HCT116 (cell line): Measurements from ENCODE around the gene TRPC4. TPM values are rescaled to one million over a fixed set of nuclear protein-coding genes. Genes with fewer than 3 reads are reported as not detected.

Experiments
- ATAC-seq: fragments of 200-7000 bp; cut with Tn5 transposase; 2 replicates; pipeline ENCODE4 v1.9.1; 2020; ENCODE audit warnings: mild to moderate bottlenecking, moderate library complexity
- BruUV-seq: library from RNA; stranded (reverse); fragments of 400-500 nt; replicated peaks from 2 replicates; lab custom pipeline; 2021; lab: Mats Ljungman, UMichigan
- CTCF ChIA-PET: fragments of 300-600 bp; sonication (Branson Sonifier 250); formaldehyde crosslinking; loops from one replicate; lab custom pipeline; 2021; ENCODE audit warnings: antibody characterized with exemption; lab: Charles Lee
- POLR2A ChIA-PET: fragments of 300-600, 350-600 bp; sonication (Branson Sonifier 250); formaldehyde crosslinking; loops from one replicate; lab custom pipeline; 2021; ENCODE audit warnings: antibody characterized with exemption; lab: Charles Lee
- RAD21 ChIA-PET, 2 experiments: fragments of 300-600 bp; sonication (Branson Sonifier 250); formaldehyde crosslinking; loops; one replicate each; lab custom pipeline; 2023; ENCODE audit warnings: low total read pairs in 2 of 2; ENCODE audit not compliant: uncharacterized antibody in 2 of 2, unreplicated experiment in 2 of 2, low non-redundant PET in 1 of 2; lab: Charles Lee
- DNase-seq: peaks from one replicate; pipeline ENCODE4 v3.0.0-alpha.2; 2010; ENCODE audit warnings: low read depth, low spot score
- H2AFZ ChIP-seq: fragments of 200-600 bp; shearing (Covaris generic), sonication (generic); 2 replicates; pipeline ENCODE4 v1.6.1; 2017; ENCODE audit warnings: low read depth, mixed run types, mixed read lengths, antibody characterized with exemption, low read length; ENCODE audit not compliant: poor library complexity, severe bottlenecking
- H3K27ac ChIP-seq: 2 replicates; pipeline ENCODE4 v1.5.1; 2012; ENCODE audit warnings: low read depth, low read length
- H3K27me3 ChIP-seq: fragments of 200-600 bp; sonication (generic); 2 replicates; pipeline ENCODE4 v1.6.1; 2016; ENCODE audit warnings: mixed run types, low read length, mixed read lengths; ENCODE audit not compliant: insufficient read depth
- H3K36me3 ChIP-seq, 2 experiments: fragments of 200-500 bp in 1 of 2; fragments of 200-600 bp in 1 of 2; sonication (Bioruptor generic) in 1 of 2; sonication (generic) in 1 of 2; 2 replicates each; pipeline versions ENCODE4 v1.5.1 to v1.6.1; 2014 to 2016; ENCODE audit warnings: low read length in 2 of 2, inconsistent platforms in 1 of 2, mixed read lengths in 1 of 2, mixed run types in 1 of 2; ENCODE audit not compliant: insufficient read depth in 2 of 2, control insufficient read depth in 1 of 2
- H3K4me1 ChIP-seq, 2 experiments: fragments of 200-600 bp in 1 of 2; sonication (generic) in 1 of 2; 2 replicates each; pipeline versions ENCODE4 v1.5.1 to v1.6.1; 2012 to 2017; ENCODE audit warnings: low read length in 2 of 2, inconsistent platforms in 1 of 2, mild to moderate bottlenecking in 1 of 2, mixed read lengths in 1 of 2, mixed run types in 1 of 2, moderate library complexity in 1 of 2; ENCODE audit not compliant: insufficient read depth in 2 of 2, control insufficient read depth in 1 of 2
- H3K4me2 ChIP-seq: fragments of 200-600 bp; sonication (generic); 2 replicates; pipeline ENCODE4 v1.6.1; 2017; ENCODE audit warnings: mixed run types, low read length, mixed read lengths
- H3K4me3 ChIP-seq, 2 experiments: fragments of 200-600 bp in 1 of 2; sonication (generic) in 1 of 2; replicated peaks in 1 of 2; 2 replicates each; pipeline ENCODE4 v1.5.1; 2011 to 2016; ENCODE audit warnings: low read length in 2 of 2, control low read depth in 1 of 2, low read depth in 1 of 2, mild to moderate bottlenecking in 1 of 2, mixed read lengths in 1 of 2, mixed run types in 1 of 2
- H3K79me2 ChIP-seq: fragments of 200-600 bp; sonication (generic); 2 replicates; pipeline ENCODE4 v1.6.1; 2017; ENCODE audit warnings: mild to moderate bottlenecking, mixed run types, low read length, moderate library complexity, mixed read lengths; ENCODE audit not compliant: insufficient read depth
- H3K9ac ChIP-seq: fragments of 200-600 bp; sonication (generic); 2 replicates; pipeline ENCODE4 v1.6.1; 2016; ENCODE audit warnings: low read length, mixed read lengths
- H3K9me2 ChIP-seq: fragments of 200-600 bp; sonication (generic), shearing (Covaris generic); 2 replicates; pipeline ENCODE4 v1.6.1; 2017; ENCODE audit warnings: mixed run types, mild to moderate bottlenecking, moderate library complexity; ENCODE audit not compliant: insufficient read depth
- H3K9me3 ChIP-seq, 2 experiments: fragments of 200-500 bp in 1 of 2; fragments of 200-600 bp in 1 of 2; sonication (Bioruptor generic) in 1 of 2; sonication (generic) in 1 of 2; 2 replicates each; pipeline ENCODE4 v1.6.1; 2014 to 2017; ENCODE audit warnings: low read length in 2 of 2, mixed read lengths in 2 of 2, inconsistent platforms in 1 of 2, low read depth in 1 of 2, mild to moderate bottlenecking in 1 of 2, mixed run types in 1 of 2, moderate library complexity in 1 of 2; ENCODE audit not compliant: control insufficient read depth in 1 of 2, insufficient read depth in 1 of 2
- H4K20me1 ChIP-seq: fragments of 200-600 bp; sonication (generic), shearing (Covaris generic); 2 replicates; pipeline ENCODE4 v1.6.1; 2017; ENCODE audit warnings: mixed run types, mild to moderate bottlenecking, moderate library complexity; ENCODE audit not compliant: insufficient read depth
- CTCF ChIP-seq, 3 experiments: fragments of 200-600 bp in 1 of 3; sonication (generic) in 1 of 3; IDR thresholded peaks in 2 of 3; conservative IDR thresholded peaks in 1 of 3; 2 replicates each; pipeline ENCODE4 v1.5.1; 2012 to 2017; ENCODE audit warnings: low read depth in 2 of 3, low read length in 2 of 3, antibody characterized with exemption in 1 of 3, borderline replicate concordance in 1 of 3, control low read depth in 1 of 3, mild to moderate bottlenecking in 1 of 3, mixed read lengths in 1 of 3, mixed run types in 1 of 3, moderate library complexity in 1 of 3; ENCODE audit not compliant: insufficient read depth in 1 of 3
- EGR1 ChIP-seq: IDR thresholded peaks from 2 replicates; pipeline ENCODE4 v1.6.1; 2012; ENCODE audit warnings: low read depth
- ELF1 ChIP-seq: IDR thresholded peaks from 2 replicates; pipeline ENCODE4 v1.6.1; 2012; ENCODE audit warnings: low read depth, borderline replicate concordance
- EZH2 ChIP-seq: fragments of 200-600 bp; sonication (generic); IDR thresholded peaks from 2 replicates; pipeline ENCODE4 v1.6.1; 2017; ENCODE audit warnings: antibody characterized with exemption, mixed run types
- JUND ChIP-seq: IDR thresholded peaks from 2 replicates; pipeline ENCODE4 v1.6.1; 2012
- POLR2AphosphoS5 ChIP-seq: IDR thresholded peaks from 2 replicates; pipeline ENCODE4 v1.6.1; 2011; ENCODE audit warnings: mild to moderate bottlenecking, low read depth, low read length, moderate library complexity
- SIN3A ChIP-seq: IDR thresholded peaks from 2 replicates; pipeline ENCODE4 v1.6.1; 2012; ENCODE audit warnings: low read depth
- TCF7L2 ChIP-seq: IDR thresholded peaks from 2 replicates; pipeline ENCODE4 v1.7.0; 2011; ENCODE audit warnings: borderline replicate concordance, inconsistent platforms; ENCODE audit not compliant: insufficient read depth, insufficient read length; ENCODE audit errors: extremely low read depth
- ZBTB33 ChIP-seq: IDR thresholded peaks from 2 replicates; pipeline ENCODE4 v1.6.1; 2011; ENCODE audit warnings: mild to moderate bottlenecking, low read length, moderate library complexity; ENCODE audit not compliant: insufficient replicate concordance; ENCODE audit errors: extremely low read depth
- ZFX ChIP-seq: fragments of 450-650 bp; IDR thresholded peaks from 2 replicates; pipeline ENCODE4 v1.6.1; 2017
- intact Hi-C: fragments of 100-400 bp; cut with micrococcal nuclease; formaldehyde crosslinking; loops from 2 replicates; pipeline ENCODE4 v1.10.0; 2022
- total RNA-seq: library from RNA; stranded (reverse); gene quantifications from one replicate; pipeline ENCODE4 v1.2.1, GENCODE V29; 2021; ENCODE audit not compliant: unreplicated experiment
- TF ChIP-seq, protein P1 (sequence below): IDR thresholded peaks from 2 replicates; pipeline ENCODE4 v1.6.1; 2012
- TF ChIP-seq, protein P2 (sequence below): IDR thresholded peaks from 2 replicates; pipeline ENCODE4 v1.6.1; 2012; ENCODE audit warnings: low read depth

The TRPC4 gene
- total RNA-seq, 1 experiment from 2014 or later = not detected

- no TSS peak for BruUV-seq
- Histone ChIP-seq H4K20me1 (no peaks in the 10 kb centered on the region), H3K9ac (no peak overlapping the region), H3K27me3 (no peaks in the 10 kb centered on the region), H3K9me2 (no peaks in the 10 kb centered on the region), H3K4me2 (no peak overlapping the region), H2AFZ (no peak overlapping the region), H3K36me3 (no peaks in the 10 kb centered on the region), H3K4me3 (no peak overlapping the region)
- POLR2A ChIA-PET = no interaction called here
- DNase-seq (no peak), ATAC-seq (no peak)
- RAD21 ChIA-PET = no interaction called here
- CTCF ChIA-PET = no interaction called here
- intact Hi-C loops = no loop called here
- no peak for TF ChIP-seq SIN3A
- no peak for TF ChIP-seq CTCF (IDR thresholded peaks at IDR 0.05 in 2 of 3, conservative IDR thresholded peaks at IDR 0.05 in 1 of 3; ENCODE audit: borderline replicate concordance in 1 of 3, insufficient read depth in 1 of 3, low read depth in 2 of 3, low read length in 2 of 3)
- TF ChIP-seq EZH2 = no peak
- TF ChIP-seq ZBTB33 = no peak
- TF ChIP-seq, all 23 proteins: peak for 0
- peaks cover 7 to 18% of the 10 kb centered on the region in 2 experiments; a peak in 2 of 4 replicates for H3K9me3 ChIP-seq
- no peak overlapping the region for H3K27ac ChIP-seq
- no peaks in the 10 kb centered on the region for H3K79me2 ChIP-seq
- H3K4me1 ChIP-seq = no peaks in the 10 kb centered on the region
Observed at GRCh38 chr13:37596805-37597204, 272.8 kb downstream of the TRPC4 start.

- H3K9me2 ChIP-seq = no peaks in the 10 kb centered on the region
- DNase-seq (no peak), ATAC-seq (no peak)
- POLR2A ChIA-PET = no interaction called here
- no peak overlapping the region for H3K4me2 ChIP-seq
- H4K20me1 ChIP-seq = no peaks in the 10 kb centered on the region
- no peak overlapping the region for H3K9ac ChIP-seq
- no peaks in the 10 kb centered on the region for H3K4me1 ChIP-seq
- CTCF ChIA-PET = no interaction called here
- intact Hi-C loops = no loop called here
- BruUV-seq = no TSS peak
- H3K36me3 ChIP-seq = no peaks in the 10 kb centered on the region
- no peak overlapping the region for H2AFZ ChIP-seq
- H3K4me3 ChIP-seq = no peak overlapping the region
- no peak overlapping the region for H3K27ac ChIP-seq
- no peaks in the 10 kb centered on the region for H3K79me2 ChIP-seq
- RAD21 ChIA-PET = no interaction called here
- H3K9me3 ChIP-seq = peaks cover 7 to 18% of the 10 kb centered on the region in 2 experiments; a peak in 2 of 4 replicates
- no peaks in the 10 kb centered on the region for H3K27me3 ChIP-seq
- TF ChIP-seq TCF7L2 (no peak), ELF1 (no peak), ZFX (no peak), SIN3A (no peak), POLR2AphosphoS5 (no peak), EGR1 (no peak), JUND (no peak)
- TF ChIP-seq, protein P1, sequence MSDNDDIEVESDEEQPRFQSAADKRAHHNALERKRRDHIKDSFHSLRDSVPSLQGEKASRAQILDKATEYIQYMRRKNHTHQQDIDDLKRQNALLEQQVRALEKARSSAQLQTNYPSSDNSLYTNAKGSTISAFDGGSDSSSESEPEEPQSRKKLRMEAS = no peak
- TF ChIP-seq, protein P2, sequence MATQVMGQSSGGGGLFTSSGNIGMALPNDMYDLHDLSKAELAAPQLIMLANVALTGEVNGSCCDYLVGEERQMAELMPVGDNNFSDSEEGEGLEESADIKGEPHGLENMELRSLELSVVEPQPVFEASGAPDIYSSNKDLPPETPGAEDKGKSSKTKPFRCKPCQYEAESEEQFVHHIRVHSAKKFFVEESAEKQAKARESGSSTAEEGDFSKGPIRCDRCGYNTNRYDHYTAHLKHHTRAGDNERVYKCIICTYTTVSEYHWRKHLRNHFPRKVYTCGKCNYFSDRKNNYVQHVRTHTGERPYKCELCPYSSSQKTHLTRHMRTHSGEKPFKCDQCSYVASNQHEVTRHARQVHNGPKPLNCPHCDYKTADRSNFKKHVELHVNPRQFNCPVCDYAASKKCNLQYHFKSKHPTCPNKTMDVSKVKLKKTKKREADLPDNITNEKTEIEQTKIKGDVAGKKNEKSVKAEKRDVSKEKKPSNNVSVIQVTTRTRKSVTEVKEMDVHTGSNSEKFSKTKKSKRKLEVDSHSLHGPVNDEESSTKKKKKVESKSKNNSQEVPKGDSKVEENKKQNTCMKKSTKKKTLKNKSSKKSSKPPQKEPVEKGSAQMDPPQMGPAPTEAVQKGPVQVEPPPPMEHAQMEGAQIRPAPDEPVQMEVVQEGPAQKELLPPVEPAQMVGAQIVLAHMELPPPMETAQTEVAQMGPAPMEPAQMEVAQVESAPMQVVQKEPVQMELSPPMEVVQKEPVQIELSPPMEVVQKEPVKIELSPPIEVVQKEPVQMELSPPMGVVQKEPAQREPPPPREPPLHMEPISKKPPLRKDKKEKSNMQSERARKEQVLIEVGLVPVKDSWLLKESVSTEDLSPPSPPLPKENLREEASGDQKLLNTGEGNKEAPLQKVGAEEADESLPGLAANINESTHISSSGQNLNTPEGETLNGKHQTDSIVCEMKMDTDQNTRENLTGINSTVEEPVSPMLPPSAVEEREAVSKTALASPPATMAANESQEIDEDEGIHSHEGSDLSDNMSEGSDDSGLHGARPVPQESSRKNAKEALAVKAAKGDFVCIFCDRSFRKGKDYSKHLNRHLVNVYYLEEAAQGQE = no peak
Observed at GRCh38 chr13:37595162-37595561, 274.4 kb downstream of the TRPC4 start.
